MM.1S (cell line): Measurements from ENCODE around the gene RABGEF1.

Experiments used
- DNase-seq: peaks from one replicate; pipeline ENCODE4 v3.0.0-alpha.2; 2015
- H2AFZ ChIP-seq: fragments of 300-600 bp; sonication (generic); 2 replicates; pipeline ENCODE4 v1.6.0; 2016; ENCODE audit warnings: antibody characterized with exemption, low read length
- H3F3A ChIP-seq: fragments of 300-600 bp; sonication (generic); 2 replicates; pipeline ENCODE4 v1.6.1; 2016; ENCODE audit warnings: mild to moderate bottlenecking, antibody characterized with exemption, low read length, moderate library complexity, mixed read lengths; ENCODE audit not compliant: insufficient read depth
- H3K27ac ChIP-seq: fragments of 300-600 bp; sonication (generic); 2 replicates; pipeline ENCODE4 v1.5.1; 2016; ENCODE audit warnings: mild to moderate bottlenecking, low read length
- H3K27me3 ChIP-seq: fragments of 300-600 bp; sonication (generic); replicated peaks from 2 replicates; pipeline ENCODE4 v1.6.0; 2016; ENCODE audit warnings: low read length; ENCODE audit not compliant: insufficient read depth
- H3K36me3 ChIP-seq: fragments of 300-600 bp; sonication (generic); replicated peaks from 2 replicates; pipeline ENCODE4 v1.6.1; 2016; ENCODE audit warnings: mild to moderate bottlenecking, low read length, mixed read lengths; ENCODE audit not compliant: insufficient read depth
- H3K4me1 ChIP-seq: fragments of 300-600 bp; sonication (generic); 2 replicates; pipeline ENCODE4 v1.6.1; 2016; ENCODE audit warnings: low read length, mixed read lengths
- H3K4me2 ChIP-seq: fragments of 300-600 bp; sonication (generic); 2 replicates; pipeline ENCODE4 v1.6.0; 2016; ENCODE audit warnings: low read depth, low read length
- H3K4me3 ChIP-seq: fragments of 300-600 bp; sonication (generic); 2 replicates; pipeline ENCODE4 v1.5.1; 2016; ENCODE audit warnings: low read length, mixed read lengths
- H3K79me2 ChIP-seq: fragments of 300-600 bp; sonication (generic); 2 replicates; pipeline ENCODE4 v1.6.1; 2016; ENCODE audit warnings: mixed run types, low read length, mixed read lengths
- H3K9ac ChIP-seq: fragments of 300-600 bp; sonication (generic); 2 replicates; pipeline ENCODE4 v1.6.1; 2016; ENCODE audit warnings: low read length, mixed read lengths
- H3K9me2 ChIP-seq: fragments of 300-600 bp; sonication (generic); replicated peaks from 2 replicates; pipeline ENCODE4 v1.6.1; 2016; ENCODE audit warnings: mild to moderate bottlenecking, low read length, mixed read lengths; ENCODE audit not compliant: insufficient read depth
- H3K9me3 ChIP-seq: fragments of 300-600 bp; sonication (generic); replicated peaks from 2 replicates; pipeline ENCODE4 v1.6.1; 2016; ENCODE audit warnings: mild to moderate bottlenecking, low read length, mixed read lengths; ENCODE audit not compliant: insufficient read depth
- H4K20me1 ChIP-seq: fragments of 300-600 bp; sonication (generic); 2 replicates; pipeline ENCODE4 v1.6.1; 2016; ENCODE audit warnings: mild to moderate bottlenecking, low read length, moderate library complexity, mixed read lengths; ENCODE audit not compliant: insufficient read depth
- EZH2 ChIP-seq: fragments of 300-600 bp; sonication (generic); optimal IDR thresholded peaks from 2 replicates; pipeline ENCODE3; 2017; ENCODE audit warnings: low read depth, mild to moderate bottlenecking, antibody characterized with exemption, low read length, mixed read lengths
- EZH2phosphoT487 ChIP-seq: fragments of 300-600 bp; sonication (generic); IDR thresholded peaks from 2 replicates; pipeline ENCODE4 v1.6.1; 2018; ENCODE audit warnings: antibody characterized with exemption, low read length
- TF ChIP-seq, protein P1 (sequence below): fragments of 300-600 bp; sonication (generic); IDR thresholded peaks from 2 replicates; pipeline ENCODE4 v1.5.1; 2016; ENCODE audit warnings: antibody characterized with exemption, low read length, mixed read lengths

Gene RABGEF1

DNA sequence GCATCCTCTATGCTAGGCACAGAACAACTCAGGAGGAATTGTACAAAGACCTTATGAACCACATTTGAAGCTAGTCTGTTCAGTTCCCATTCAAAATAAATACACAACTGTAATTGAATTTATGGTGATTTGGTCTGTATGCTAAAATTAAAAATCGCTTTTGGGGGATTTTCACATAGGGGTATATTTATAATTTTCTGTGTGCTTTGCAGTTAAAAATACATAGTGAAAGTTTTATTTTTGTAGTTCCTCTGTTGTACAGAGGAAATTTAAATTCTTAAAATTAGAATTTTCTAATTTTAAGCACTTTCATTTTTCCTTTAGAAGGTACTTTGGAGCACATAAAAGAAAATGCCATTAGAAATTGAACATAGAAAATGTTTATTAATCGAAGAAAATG, 6.9 kb downstream of the RABGEF1 start:
- peak overlapping the region; percentile 14; the same call in 1 of the 2 replicates for H3K4me2 ChIP-seq
- H3K9me2 ChIP-seq, result no peaks in the 10 kb centered on the region
- H3F3A ChIP-seq, result no peaks in the 10 kb centered on the region
- DNase-seq, result no peak
- H3K9me3 ChIP-seq, result no peaks in the 10 kb centered on the region
- H3K27me3 ChIP-seq, result no peaks in the 10 kb centered on the region
- no peak overlapping the region for H3K9ac ChIP-seq
- TF ChIP-seq EZH2phosphoT487 (no peak), EZH2 (no peak)
- TF ChIP-seq, protein P1, sequence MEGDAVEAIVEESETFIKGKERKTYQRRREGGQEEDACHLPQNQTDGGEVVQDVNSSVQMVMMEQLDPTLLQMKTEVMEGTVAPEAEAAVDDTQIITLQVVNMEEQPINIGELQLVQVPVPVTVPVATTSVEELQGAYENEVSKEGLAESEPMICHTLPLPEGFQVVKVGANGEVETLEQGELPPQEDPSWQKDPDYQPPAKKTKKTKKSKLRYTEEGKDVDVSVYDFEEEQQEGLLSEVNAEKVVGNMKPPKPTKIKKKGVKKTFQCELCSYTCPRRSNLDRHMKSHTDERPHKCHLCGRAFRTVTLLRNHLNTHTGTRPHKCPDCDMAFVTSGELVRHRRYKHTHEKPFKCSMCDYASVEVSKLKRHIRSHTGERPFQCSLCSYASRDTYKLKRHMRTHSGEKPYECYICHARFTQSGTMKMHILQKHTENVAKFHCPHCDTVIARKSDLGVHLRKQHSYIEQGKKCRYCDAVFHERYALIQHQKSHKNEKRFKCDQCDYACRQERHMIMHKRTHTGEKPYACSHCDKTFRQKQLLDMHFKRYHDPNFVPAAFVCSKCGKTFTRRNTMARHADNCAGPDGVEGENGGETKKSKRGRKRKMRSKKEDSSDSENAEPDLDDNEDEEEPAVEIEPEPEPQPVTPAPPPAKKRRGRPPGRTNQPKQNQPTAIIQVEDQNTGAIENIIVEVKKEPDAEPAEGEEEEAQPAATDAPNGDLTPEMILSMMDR, result no peak
- H3K4me1 ChIP-seq, result peaks cover 14% of the 10 kb centered on the region; the same call in 1 of the 2 replicates
- H3K79me2 ChIP-seq, result peaks cover 92% of the 10 kb centered on the region
- H3K27ac ChIP-seq, result no peak overlapping the region
- H3K4me3 ChIP-seq, result no peak overlapping the region
- no peaks in the 10 kb centered on the region for H3K36me3 ChIP-seq
- no peak overlapping the region for H2AFZ ChIP-seq
- no peaks in the 10 kb centered on the region for H4K20me1 ChIP-seq

DNA sequence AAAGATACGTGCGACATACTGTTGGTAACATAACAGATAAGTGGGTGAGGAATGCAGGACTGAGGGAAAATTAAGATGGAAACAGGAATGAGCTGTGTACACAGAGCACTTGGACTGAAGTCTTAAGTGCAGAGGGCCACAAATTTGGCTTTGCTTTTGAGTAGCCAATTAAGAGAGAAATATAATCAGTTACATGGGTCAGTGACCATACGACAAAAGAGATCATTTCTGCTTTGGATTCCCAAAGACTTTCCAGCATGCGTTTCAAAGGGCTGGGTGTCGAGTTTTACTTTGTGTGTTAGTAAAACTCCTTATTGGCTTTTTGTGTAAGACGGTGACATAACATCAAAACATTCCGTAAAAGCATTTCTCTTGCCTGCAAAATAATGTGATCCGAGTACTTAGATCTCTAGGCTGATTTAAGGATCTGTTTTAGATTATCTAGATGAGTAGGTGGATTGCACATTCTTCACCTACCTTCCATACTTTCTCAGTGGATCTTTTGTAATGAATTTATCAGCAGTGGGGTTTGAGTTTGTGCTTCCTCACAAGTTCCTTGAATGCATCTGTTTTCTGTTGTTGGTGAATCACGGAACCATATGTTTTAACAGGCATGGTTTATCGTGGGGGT, 7.5 kb downstream of the RABGEF1 start:
- TF ChIP-seq EZH2, result no peak
- TF ChIP-seq, protein P1, result no peak
- TF ChIP-seq EZH2phosphoT487, result no peak
- H3K27me3 ChIP-seq, result no peaks in the 10 kb centered on the region
- DNase-seq, result no peak
- peak overlapping the region; percentile 14; the same call in 1 of the 2 replicates for H3K4me2 ChIP-seq
- H3K4me3 ChIP-seq, result no peak overlapping the region
- no peak overlapping the region for H3K27ac ChIP-seq
- H3K9ac ChIP-seq, result no peak overlapping the region
- H3F3A ChIP-seq, result no peaks in the 10 kb centered on the region
- H3K36me3 ChIP-seq, result no peaks in the 10 kb centered on the region
- peaks cover 89% of the 10 kb centered on the region for H3K79me2 ChIP-seq
- H4K20me1 ChIP-seq, result no peaks in the 10 kb centered on the region
- H3K9me3 ChIP-seq, result no peaks in the 10 kb centered on the region
- H3K4me1 ChIP-seq, result peaks cover 14% of the 10 kb centered on the region; the same call in 1 of the 2 replicates
- no peak overlapping the region for H2AFZ ChIP-seq
- H3K9me2 ChIP-seq, result no peaks in the 10 kb centered on the region

DNA sequence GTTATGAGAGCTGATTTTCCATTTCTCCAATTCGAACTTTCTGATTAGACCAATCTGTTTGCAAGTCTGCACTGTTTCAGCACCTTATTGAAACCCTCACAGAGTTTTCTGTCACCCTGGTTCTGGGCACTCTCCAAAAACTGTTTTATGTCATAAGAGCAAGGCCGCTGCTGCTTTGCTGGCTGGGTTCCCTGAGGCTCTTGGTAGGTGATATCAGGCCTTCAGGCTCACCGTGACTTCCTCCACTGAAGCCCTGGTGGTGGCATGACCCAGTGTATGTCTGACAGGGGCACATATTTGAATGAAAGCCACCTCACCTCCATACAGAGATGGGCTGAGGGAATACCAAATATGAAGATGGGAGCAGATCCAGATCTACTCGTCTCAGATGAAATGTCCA, 8.3 kb downstream of the RABGEF1 start:
- no peak overlapping the region for H3K9ac ChIP-seq
- TF ChIP-seq EZH2phosphoT487, result no peak
- TF ChIP-seq EZH2, result no peak
- TF ChIP-seq, protein P1, result no peak

More for the DNA sequence above, 8.3 kb downstream of the RABGEF1 start:
- DNase-seq, result no peak
- Histone ChIP-seq H3K4me1 (peaks cover 14% of the 10 kb centered on the region; the same call in 1 of the 2 replicates), H3K9me3 (no peaks in the 10 kb centered on the region), H3K79me2 (peaks cover 89% of the 10 kb centered on the region), H3K27me3 (no peaks in the 10 kb centered on the region), H3K9me2 (no peaks in the 10 kb centered on the region), H3K36me3 (no peaks in the 10 kb centered on the region), H3K4me3 (no peak overlapping the region), H3F3A (no peaks in the 10 kb centered on the region), H3K4me2 (no peak overlapping the region), H4K20me1 (no peaks in the 10 kb centered on the region), H2AFZ (no peak overlapping the region), H3K27ac (no peak overlapping the region)
